MV-4-11 (cell line): ENCODE measurements around the gene ACOXL.

Experiments
- DNase-seq: peaks from one replicate; lab custom pipeline; 2025; lab: John Stamatoyannopoulos, UW

Gene ACOXL

GRCh38 chr2:111117598-111118480 lies 385.5 kb downstream of the ACOXL start:
- peak; percentile 61 for DNase-seq

GRCh38 chr2:111118481-111118980 lies 386.2 kb downstream of the ACOXL start:
- no peak for DNase-seq

DNA sequence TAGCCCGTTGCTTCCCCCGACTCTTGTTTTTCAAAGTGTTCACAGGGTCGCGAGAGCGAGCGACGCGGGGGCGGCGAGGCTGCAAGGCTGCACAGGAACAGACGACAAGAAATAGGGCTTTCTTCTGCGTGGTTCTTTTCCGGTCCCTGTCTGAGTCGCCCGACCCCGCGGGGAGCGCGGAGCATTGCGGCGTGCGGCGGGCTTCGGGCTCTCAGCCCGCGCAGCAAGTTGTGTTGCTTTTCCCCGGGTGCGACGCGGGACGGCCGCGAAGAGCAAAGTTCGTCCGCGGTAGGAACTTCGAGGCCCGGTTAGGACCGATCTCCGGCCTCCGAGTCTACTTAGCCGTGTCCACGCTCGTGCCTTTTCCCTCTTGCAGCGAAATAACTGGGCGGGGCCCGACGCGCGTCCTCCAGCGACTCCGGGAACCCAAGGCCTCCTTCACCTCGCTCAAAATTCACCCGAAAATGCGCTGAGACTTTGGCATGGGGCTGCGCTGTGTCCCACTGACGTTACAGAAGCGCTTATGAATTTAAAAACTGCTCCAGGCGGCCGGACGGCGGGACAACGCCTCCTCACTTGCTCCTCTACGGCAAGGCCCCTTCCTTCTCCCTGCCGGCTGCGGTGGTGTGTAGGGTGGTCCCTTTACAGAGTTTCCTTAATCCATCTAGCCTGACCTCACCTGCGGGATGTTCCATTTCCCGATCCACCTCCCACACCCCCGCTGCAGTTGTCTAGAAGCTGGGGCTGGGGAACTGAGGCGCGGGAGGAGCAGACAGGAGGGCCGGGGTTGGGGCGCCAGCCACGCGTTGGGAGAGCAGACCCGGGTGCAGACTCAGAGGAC lies 386.8 kb downstream of the ACOXL start:
- DNase-seq = no peak

- DNase-seq = peak; percentile 63
Observed at GRCh38 chr2:111119822-111120252, 387.5 kb downstream of the ACOXL start.

- DNase-seq = peak; percentile 84
Observed at GRCh38 chr2:111120253-111121027, 388.1 kb downstream of the ACOXL start, which contains the start of gene BCL2L11. TSS of gene BCL2L11 (plus strand) at chr2:111120914. CDS start at chr2:111123746, 2,832 bp downstream.

DNA sequence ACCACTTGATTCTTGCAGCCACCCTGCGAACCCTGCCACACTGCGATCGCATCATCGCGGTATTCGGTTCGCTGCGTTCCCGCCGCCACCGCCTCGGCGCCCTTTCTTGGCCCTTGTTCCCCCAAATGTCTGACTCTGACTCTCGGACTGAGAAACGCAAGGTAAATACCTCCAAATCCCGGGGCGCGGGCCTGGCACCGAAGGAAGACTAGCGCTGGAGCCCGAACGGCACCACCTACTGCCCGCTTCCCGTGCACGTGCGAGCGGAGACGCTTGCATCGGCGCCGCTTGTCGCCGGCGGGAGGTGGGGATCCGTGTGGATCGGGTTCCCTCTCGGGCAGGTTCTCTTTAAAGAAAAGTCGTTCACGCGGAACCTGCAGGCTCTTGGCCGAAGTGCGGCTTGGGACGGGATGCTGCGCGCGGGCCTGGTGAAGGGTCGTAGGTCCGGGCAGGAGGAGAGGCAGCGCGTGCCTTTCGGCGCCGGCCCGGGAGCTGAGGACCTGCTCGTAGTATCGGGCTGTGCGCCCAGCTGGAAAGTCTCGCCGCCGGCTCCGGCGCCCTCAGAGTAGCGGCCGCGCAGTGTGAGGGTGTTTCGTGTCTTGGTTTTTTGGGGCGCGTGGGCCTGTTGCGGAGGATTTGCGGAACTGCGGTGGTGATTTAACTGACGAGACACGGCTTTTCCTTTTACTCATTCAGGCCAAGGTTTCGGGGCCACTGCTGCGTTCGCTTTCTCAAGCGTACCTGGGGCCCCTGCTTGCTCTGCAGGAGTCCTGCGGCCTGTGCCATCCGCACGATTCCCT lies 388.9 kb downstream of the ACOXL start:
- peak; percentile 40 for DNase-seq

DNA sequence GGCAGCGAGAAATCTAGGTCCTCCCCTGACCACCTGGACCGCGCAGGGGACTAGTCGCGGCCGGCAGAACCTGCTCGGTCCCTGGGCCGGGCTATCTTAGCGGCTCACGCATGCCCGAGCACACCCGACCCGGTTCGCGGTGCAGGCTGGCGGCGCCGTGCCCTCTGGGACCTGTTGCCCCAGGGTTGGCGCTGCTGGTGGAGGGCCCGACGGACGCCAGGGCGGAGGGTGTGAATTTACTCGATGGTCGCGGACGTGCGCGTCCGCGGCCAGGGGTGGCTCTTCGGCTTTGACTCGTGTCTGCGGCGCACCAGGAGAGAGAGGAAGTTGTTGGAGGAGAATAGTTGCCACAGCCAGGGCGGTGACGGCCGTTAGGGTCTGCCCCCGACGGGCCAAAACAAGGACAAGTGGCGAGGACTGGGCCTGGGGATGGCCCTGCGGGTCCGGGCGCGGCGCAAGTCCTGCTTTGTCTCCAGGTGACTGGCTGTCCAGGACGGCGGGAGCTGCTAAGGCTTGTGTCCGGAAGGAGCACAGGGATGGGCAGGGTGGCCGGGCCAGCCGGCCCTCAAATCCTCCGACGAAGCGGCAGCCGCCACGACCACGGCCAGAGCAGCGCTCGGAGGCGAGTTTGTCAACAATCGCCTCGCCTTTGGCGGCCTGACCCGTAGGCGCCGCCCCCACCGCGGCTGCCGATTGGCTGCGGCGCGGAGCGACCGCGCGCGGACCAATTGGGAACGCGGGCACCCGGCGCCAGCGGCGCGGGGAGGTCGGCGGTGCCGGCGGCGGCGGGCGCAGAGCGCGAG lies 389.7 kb downstream of the ACOXL start:
- DNase-seq = peak; percentile 74

DNA sequence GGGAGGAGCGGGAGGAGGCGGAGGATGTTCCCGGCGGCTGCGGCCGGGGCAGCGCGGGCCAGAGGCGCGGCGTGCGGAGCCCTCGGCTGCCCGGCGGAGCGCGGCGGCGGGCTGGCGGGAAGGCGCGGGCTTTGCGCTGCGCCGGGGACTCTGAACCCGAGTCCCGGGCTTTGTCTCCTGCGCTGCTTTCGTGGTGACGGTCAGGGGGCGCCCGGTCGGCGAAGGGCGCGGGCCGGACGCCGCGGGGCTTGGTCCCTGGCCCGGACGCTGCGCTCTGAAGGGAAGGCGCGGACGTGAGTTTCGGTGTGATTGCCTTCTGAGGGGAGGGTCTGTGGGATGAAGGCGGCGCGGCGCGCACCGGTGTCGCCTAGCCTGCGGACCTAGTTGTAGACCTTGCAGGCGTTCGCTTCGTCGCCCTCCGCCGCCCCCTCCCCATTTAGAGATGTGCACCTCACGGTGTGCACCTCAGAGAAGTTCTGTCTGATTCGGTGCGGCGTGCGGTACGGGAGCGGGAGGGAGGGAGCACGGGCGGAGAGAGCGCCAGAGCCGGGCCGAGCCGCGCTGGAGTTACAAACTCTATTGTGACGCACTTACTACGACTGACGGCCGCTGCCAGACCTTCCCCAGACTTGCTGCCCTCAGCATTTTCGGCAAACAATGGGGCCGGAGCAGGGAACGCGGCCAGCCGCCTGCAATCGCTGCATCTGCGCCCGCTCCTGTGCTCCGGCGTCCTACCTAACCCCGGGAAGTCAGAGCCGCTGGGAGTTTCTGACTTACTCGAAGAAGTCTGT lies 390.5 kb downstream of the ACOXL start:
- peak; percentile 33 for DNase-seq

- no peak for DNase-seq
Observed at GRCh38 chr2:111123751-111124150, 391.4 kb downstream of the ACOXL start.

GRCh38 chr2:111126581-111126980 lies 394.2 kb downstream of the ACOXL start:
- no peak for DNase-seq

DNA sequence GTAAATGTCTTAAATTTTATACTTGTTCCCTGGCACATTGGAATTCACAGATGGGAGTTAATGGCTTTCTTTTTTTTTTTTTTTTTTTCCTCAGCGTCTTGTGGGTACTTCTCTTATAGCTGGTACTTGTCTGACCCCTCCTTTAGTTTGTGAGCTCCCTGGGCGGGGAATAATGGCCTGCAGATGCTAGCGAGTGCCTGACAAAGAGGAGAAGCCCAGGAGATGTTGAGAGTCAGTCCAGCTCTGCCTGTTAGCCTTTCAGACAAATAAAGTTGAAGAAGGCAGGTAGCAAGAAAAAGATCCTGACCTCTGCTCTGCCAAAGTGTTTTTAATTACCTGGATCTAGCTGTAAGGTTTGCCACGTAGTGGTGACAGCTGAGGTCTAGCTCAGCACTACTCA lies 395.0 kb downstream of the ACOXL start:
- no peak for DNase-seq

DNA sequence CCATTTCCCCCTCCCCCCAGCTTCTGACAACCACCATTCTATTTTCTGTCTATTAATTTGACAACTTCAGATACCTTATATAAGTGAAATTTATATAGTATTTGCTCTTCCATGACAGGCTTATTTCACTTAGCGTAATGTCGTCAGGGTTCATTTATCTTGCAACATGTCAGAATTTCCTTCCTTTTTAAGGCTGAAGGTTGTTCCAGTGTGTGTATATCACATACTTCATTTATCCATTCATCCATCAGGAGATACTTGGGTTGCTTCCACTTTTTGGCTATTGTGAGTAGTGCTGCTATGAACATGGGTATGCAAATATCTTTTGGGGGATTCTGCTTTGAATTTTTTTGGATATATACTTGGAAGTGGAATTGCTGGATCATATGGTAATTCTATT lies 395.7 kb downstream of the ACOXL start:
- no peak for DNase-seq

DNA sequence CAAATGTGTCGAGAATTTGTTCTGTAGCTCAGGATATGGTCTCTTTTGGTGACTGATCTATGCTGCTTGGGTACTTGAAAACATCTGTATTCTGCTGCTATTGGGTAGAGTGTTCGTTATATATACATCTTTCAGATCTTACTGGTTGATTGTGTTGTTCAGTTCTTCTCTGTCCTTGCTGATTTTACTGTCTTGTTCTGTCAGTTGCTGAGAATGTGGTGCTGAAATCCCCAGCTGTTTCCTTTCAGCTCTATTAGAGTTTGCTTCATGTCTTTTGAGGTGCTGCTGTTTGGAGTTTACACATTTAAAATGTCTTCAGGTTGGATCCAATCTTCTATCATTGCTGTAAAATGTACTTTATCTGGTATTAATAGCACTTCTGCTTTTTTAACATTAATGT lies 401.2 kb downstream of the ACOXL start:
- DNase-seq = no peak

DNA sequence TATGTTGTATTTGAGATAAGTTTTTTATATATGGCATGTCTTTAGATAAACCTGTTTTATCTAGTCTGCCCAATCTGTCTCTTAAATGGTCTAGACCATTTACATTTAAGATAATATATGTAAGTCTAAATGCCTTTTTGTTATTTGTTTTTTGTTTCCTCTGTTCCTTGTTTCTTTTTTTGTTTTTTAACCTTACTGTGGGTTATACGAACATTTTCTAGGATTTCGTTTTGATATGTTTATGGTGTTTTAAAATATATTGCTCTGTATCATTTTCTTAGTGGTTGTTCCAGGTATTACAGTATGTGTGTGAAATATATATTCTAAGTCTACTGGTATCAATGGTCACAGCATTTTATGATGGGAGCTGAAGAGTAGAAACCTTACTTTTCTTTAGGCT lies 401.7 kb downstream of the ACOXL start:
- DNase-seq = no peak

GRCh38 chr2:111135237-111135909 lies 403.0 kb downstream of the ACOXL start:
- DNase-seq = no peak

DNA sequence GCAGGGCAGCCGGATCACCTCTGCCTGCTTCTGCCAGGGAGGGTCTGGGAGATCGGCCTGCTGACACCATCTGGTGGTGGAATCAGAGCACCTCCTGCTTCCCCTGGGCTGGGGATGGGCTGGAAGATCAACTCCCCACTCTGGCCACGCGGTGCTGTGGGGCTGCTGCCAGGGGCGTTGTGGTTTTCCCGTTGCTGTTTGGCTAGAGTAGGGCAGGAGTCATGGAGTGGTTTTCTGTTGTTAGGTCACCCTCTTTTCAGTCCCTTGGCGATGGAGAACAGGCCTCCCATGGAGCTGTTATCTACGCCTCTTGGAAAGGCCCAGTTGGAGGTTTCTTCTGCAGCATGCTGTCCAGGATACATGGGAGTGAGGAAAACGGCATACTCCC lies 403.5 kb downstream of the ACOXL start:
- DNase-seq = peak; percentile 37

DNA sequence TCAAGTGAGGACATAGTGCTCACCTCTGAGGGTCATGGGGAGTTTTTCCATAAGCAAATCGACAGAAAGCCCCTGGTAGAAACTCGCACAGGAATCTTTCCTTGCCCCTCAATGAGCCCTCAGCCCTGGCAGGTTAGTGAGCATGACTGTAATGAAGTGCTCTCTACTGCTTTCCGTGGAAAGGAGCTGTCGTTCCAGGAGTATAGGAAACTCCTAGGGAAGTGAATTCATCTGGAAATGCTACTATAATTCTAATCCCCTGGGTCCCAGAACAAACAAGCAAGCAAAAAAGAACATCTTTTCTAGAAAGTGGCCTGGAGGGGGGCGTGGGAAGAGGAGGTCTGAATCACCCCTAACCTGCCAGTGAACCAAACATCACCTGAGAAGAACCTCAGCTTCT lies 406.5 kb downstream of the ACOXL start:
- DNase-seq = no peak

DNA sequence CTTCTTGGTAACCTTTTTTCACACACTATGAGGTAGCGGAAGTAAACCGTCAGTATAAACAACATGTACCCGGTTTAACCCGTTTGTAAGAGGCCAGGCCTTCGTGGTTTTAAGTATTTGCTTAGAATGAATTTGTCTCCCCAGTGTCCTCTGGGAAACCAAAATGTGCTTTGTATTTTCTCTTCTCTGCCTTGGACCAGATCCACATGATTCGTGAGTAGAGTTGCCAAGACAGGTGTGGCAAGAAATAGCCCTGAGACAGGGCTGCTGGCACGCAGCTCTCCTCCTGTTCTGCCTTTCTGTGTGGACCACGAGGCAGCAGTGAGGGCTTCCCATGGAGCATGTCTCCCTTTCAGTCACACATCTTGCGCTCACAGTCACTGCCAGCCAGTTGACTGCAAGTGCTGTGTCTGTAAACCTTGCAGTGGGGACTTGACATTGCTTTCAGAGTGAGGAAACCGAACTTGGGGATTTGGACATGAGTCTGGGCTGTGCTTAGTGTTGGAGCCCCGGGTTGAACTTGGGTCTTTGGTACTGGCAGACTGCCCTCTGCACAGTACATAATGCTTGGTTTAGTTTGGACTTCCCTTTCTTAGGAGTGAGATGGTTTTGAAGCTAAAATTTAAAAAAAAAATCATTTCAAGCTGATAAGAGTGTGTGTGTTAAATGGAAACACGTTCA lies 407.4 kb downstream of the ACOXL start:
- DNase-seq = no peak
